HK-2 (cell line): ENCODE results near the gene ADAMTS2.
A peak's percentile ranks its signal among the peaks of the same experiment; 100 is the strongest.

ENCODE experiments used
- DNase-seq: peaks from one replicate; pipeline ENCODE4 v3.0.0-alpha.2; 2018; ENCODE audit not compliant: unreplicated experiment

The ADAMTS2 gene

DNA sequence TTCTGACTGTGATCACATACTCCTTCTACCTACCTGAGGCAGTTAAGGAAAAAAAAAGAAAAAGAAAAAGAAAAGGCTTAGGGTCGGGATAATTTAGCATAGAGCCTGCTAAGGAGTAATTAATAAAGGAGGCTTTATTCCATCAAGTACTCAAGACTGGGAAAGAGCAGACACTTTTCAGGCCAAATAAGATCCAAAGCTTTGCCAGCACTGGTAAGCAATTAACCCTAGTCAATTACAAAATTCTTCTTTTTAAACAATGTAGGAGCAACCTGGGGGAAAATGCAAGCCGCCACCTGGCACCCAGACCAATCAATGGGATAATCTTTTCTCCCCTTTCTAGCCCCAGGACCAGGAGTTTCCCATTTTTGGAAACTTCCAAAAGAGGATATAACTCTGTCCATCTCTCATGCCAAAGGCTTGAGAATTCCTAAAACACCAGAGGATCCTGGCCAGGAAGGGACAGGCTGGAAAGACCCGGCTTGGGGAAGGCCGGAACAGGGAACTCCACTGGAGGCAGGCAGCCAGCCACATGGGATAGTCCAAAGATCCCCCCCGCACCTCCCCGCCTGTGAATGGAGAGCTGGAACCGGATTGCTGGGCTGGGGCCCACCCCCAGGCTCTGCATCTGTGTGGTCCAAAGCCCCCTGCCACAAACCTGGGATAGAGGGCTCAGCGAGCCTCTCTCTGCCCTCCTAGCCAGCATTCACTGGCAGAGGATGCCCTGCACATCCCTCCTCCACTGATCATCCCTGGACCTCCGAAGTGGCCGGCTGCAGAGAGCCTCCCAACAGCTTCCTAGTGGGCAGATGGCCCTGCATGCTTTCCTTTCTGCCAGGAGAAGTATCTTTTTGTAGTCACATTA, 167.3 kb downstream of the ADAMTS2 start:
- no peak for DNase-seq

DNA sequence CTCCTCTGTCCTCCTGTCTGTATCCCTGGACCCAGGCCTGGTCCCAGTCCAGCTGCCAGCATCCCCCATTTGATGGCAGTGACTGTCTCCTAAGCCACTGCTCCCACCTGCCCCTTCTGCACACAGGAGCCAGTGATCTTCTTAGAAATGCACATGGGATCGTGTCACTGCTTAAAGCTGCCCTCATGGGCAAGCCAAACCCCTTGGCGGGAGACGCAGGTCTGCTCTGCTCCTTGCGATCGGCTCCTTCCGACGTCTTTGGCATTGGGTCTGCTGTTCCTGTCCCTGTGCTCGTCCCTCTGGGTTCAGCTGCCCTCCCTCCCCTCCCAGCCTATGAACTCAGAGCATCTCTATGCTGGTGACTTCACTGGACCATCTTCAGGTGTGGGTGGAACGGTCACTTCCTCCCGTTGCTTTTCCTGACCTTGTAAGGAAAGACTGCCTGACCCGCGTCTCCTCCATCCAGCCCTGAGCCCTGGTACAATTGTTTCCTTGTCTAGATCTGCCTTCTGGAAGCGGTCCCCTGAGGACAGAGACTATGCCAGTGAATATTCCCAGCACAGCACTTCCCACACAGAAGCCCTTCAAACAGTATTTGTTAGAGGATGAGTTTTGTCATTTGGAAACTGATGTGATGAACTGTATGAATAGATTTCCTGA, 168.6 kb downstream of the ADAMTS2 start:
- no peak for DNase-seq

DNA sequence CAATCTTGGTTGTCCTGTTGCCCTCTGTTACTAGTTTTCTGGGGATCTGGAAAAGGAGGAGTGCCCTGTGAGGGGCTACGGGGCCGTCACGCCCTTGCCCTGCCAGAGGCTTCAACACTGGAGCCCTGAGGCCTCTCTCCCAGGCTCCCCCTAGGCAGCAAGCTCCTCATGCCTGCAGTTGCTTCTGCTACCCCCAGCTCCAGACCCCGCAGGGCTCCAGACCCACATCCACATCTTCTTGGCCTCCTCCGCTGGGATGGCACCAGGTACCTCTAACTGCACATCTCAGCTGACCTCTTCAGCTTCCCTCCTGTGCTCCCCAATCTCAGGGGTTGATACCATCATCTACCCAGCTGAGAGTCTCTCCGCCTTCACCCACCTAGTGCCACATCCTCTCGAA, 169.1 kb downstream of the ADAMTS2 start:
- DNase-seq, result no peak

DNA sequence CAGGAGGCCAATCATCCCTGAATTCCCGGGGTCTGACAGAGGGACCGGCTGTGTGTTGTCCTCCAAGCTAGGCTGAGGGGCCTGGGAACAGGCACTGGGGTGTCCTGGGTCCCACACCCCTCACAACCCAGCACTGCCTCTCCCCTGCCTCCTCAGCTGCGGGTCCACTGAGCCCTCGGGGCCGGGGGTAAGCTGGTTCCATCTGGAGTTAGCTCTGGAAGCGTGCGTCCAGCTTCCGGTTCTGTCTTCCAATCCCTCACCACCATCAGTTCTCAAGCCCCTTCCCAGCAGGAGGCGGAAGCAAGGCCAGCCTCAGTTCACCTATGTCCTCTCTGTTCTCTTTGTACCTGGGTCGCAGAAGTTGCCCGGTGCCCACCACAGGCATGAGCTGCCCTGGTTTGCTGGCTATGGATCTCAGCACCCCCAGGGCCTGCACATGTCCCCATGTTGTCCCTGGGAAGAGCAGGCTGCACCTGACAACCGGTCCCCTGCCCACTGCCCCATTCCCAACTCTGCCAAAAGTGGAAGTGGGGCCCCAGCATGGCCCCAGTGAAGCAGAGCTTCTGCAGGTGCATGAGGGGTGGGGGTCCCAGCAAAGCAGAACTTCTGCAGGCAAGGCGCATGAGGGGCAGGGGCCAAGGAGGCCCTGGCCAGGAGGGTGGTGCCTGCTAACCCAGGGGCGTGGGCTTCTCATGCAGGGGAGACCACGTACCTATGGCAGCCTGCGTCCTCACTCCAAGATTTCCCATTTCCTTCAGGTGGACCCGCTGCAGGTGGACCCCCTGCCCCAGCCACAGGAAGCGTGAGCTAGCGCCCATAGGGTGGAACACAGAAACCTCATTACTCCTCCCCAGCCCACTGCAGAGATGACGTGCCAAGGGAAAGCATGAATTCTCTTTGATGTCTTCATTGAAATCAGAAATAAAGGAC, 173.2 kb downstream of the ADAMTS2 start:
- DNase-seq, result no peak

DNA sequence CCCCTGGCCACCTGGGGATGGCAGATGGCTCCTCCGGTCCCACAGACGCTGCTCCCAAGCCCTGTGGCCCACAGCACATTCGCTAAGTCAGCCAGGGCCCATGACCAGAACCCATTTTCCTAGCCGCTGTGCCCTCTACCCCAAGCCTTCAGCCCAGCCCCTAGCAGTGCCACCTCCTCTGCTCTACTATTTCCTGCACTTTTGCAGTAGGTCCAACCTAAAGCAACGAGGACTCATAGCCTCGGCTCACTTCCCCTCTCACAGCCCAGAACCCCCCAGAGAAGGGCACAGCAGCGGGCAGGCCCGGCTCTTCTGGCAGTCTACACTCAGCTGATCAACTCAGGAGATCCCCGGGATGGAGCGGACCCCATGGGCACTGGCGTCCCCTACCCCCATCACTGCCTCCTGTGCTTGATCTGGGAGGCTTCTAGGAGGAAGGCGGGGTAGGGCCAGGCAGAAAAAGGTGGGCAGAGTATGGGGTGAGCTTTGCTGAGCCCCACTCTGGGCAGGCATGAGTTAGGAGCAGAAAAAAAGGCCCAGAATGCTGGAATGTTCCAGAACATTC, 173.9 kb downstream of the ADAMTS2 start:
- no peak for DNase-seq

DNA sequence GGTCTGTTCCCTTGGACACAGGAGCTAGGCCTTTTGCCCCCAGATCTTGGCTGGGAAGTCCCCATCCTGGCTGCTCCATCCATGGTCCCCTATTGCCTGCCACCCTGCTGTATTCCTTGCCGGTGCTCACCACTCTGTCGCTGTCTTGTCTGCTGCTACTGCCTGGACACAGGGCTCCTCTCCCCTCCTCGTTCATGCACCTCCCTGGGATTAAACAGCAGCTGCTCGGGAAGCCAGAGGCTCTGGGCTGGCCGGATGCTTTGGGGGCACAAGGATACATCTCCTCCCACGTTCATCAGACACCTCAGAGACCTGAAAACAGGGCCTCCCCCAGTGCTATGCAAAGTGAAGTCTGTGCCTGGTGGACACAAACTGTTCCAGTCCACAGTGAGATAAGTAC, 174.7 kb downstream of the ADAMTS2 start:
- no peak for DNase-seq

DNA sequence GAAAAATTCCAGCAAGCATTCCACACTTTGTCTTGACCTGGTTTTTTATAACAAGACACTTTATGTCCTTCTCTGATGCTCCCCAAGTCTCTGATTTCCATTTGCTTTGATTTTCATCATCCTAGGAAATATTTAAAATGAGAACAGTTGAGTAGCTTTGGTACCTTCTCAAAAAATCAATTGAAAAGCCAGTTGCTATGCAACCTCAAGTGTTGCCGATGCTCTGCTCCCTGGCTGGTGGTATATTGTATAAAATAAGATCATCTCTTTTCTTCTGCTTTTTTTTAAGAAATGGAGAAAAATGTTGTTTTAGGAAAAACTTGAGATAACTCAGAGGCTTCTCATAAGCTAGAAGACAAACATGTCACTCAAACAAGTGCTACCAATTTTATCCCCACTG, 175.4 kb downstream of the ADAMTS2 start:
- DNase-seq, result no peak

DNA sequence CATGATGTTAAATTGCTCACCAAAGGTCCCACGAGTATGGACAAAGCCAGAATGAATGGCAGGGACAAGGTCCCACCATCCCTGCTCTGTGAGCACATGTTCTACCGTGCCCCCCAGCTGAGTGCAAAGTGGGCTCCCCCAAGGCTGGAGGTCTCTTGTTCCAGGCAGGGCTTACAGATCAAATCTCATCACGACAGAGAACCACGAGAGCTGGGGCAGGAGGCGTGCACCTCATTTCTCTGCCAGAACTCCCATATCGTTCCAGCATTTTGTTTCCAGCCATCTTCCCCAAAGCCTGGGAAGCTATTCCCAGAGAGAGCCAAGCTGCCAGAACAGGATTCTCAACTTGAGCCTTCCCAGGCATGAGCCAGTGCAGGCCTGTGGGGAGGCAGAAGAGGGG, 176.6 kb downstream of the ADAMTS2 start:
- DNase-seq, result no peak

DNA sequence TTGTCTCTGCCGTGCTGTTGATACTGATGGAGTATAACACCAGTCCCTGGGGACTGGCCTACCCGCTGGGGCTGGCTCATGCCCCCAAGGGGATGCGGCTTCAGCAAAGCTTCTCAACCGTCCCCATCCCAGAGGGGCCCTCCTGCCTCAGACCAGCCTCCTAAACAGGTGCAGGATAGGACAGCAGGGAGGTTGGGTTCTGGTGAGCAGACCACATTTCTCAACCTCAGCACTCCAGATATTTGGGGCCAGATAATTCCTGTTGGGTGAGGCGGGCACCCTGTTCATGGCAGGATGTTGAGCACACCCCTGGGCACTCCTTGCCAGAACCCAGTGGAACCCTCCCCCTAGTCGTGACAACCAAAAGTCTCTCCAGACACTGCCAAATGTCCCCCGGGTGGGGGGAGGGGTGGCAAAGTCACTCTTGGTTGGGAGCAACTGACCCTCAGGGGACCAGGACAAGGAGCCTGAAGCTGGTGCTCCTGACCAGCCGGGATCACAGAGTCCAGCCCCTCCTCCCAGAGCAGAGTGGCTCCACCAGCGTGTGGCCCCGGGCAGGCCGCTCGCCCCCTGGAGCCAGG, 177.3 kb downstream of the ADAMTS2 start:
- DNase-seq, result no peak

DNA sequence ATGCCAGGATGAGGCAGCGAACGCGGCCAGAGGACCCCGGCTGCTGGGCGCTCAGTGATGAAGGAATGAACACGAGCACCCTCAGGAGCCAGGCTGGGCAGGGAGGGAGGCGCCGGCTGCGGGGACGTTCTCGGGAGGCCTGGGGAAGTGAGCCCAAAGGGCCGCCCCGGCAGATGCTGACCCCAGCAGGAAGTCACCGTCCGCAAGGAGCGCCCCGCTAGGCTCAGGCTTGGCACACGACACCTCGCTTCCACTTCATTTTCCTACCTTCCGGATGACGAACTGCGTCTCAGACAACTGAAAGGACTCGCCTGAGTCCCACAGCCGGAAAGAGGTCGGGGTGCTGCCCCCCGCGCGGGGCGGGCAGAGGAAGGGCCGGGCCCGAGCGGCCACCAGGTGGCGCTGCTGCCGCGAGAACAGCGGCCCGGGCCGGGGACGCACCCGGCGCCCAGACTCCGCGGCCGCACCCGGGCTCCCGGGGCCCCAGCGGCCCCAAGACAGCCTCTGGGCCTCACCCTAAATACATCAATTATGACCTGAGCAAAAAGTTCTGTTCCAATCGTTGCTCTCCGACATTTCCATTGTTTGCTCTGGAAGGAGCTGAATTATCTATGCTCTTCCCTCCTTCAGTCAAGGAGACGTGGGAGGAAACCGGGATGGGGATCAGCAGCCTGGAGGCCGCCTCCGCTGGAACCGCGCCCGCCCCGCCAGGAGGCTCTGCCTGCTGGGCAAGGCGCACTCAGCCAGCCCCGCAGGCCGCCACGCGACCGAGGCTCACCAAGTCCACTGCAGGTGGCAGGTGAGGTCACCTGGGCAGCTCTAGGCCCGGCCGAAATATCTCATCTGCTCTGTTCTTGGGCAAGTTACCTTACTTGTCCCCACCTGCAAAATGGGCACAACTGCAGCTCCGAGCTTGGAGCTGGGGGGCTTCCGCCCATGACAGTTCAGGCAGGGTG, 178.1 kb downstream of the ADAMTS2 start:
- peak; percentile 10 for DNase-seq

DNA sequence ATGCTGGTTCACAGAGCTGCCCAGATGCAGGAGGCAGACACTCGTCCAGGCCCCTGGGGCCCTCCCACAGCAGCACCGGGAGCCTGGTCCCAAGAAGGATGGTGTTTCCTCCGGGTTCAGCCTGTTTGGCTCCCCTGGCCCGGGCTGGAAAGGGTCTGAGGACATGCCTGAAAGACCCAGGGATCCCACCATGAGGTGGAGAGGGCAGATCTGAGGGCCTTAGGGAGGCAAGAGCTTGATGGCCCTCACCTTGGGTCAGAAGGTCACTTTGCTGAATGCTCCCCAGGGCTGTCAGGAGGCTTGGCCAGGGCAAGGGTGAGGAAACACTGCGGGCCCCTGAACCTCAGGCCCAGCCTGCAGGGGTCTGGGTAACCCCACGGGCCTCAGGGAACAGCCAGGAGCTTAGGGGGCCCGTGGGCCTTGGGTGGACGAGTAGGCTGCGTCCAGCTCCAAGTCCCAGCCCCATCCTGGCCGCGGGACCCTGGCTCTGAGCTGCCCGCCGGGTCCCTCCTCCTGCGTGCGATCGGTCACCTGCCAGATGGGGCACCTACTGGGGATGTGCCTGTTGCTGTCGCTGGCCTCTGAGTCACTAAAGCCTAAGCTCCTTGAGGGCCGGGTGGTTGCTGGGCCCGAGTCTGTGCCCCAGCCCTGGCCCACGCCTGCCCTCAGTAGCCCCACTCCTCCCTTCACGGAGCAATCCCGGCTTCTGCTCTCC, 178.9 kb downstream of the ADAMTS2 start:
- no peak for DNase-seq

DNA sequence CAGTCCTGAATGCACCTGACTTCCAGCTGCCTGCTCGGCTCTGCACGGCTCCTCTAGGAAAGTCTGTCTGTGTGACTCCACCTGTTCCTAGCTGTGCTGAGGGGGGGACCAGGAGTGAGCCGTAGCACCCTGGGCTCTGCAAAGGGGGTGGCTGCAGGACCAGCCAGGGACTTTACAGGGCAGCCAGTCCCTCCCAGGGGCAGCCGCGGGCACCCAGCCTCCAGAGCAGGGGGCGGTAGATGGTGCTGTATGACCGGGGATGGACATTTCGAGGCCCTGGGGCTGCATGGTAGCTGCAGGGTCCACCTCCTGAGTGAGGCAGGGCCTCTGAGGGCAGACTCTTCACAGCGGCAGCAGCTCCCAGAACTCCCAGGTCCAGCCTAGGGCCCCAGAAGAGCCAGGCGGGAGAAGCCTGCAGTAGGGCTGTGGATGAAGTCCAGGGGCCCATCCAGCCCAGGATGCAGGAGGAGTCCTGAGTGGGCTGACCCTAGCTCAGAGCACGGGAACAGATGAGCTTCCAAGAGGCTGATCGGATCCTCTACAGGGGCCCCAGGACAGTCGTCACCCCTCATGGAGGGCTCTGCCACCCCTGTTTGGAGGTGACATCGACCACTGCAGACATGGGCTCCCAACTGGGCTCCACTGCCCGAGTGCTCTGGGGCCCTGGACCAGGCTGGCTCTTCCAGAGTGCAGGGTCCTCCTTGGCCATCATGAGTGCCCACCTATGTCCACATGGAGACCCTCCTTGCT, 179.7 kb downstream of the ADAMTS2 start:
- DNase-seq, result no peak

DNA sequence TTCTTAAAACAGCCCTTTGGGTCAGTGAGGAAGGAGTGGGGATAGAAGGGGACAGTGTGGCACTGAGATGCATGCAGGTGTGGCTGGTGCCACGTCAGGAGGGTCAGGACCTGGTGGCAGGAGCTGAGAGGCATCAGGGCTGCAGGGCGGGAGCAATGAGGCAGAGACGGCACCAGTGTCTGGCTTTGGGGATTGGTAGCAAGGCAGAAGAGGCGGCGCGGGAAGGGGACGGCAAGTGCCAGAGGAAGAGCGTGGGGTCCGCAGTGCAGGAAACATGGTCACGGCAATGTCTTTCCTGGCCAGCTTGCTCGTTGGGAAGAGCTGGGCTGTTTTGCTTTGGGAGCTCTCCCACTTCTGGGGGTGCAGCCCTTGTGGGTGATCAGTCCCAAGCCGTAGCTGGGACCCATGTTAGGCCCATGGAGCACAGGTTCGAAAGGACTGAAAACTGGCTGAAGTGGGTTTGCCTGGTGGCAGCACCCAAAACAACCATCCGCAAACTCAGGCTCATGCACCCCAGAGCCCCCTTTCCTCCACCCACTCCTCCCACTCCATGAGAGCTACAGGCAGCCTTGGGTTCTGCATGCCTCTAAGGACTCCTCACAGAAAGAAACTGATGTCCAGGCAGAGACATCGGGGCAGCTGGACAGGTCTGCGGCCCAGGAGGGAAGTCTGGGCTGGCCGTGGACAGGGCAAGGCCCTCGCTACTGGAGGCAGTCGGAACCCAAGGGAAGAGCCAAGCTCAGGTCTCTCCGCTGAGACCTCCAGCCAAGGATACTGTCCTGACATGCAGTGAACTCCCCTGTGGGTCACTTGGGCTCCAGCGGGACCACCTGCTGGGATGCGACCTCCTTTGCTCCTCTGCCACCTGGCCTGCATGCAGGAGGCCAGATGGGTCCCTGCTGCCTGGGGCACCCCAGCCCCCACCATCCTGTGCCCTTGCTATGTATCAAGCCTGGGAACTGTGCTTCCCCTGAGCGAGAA, 180.6 kb downstream of the ADAMTS2 start:
- no peak for DNase-seq

DNA sequence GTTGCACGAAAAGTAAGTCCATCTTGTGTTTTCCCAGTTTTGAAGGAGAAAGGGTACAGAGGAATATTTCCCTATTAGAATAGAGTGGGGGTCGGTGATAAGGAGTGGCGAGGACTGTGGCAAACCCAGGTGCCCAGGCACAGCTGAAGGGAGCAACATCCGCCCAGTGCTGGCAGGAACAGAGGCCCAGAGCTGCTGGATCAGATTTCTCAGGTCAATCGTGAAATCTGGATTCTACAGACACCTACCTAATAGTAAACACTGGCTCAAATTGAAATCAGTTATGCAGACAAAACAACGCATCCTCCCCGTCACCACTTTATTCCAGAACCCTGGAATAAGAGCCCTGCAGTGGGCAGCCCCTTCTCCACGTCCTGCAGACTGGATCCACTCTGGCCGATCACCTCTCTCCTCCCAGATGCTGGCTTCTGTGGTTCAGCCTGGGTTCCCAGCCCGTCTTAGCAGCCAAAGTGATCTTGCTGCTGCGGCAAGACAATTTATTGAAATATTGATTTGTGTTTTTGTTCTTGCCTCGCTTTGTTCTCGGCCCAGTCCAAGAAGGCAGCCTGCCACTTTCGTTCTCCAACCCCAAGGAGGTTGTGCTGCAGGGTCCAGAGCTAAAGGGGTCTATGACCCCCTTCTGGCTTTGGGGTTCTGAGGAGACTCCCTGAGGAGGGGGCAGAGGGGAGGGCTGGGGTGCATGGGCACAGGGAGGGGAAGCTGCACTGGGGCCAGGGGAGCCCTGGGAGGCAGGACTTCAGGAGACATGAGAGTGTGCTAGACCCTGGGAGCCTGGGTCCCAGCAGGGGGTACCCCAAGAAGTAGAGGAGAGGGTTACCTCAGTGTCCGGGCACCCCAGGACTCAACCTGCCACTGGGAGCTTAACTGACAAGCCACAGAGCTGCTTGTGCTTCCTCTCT, 181.8 kb downstream of the ADAMTS2 start:
- DNase-seq, result no peak

DNA sequence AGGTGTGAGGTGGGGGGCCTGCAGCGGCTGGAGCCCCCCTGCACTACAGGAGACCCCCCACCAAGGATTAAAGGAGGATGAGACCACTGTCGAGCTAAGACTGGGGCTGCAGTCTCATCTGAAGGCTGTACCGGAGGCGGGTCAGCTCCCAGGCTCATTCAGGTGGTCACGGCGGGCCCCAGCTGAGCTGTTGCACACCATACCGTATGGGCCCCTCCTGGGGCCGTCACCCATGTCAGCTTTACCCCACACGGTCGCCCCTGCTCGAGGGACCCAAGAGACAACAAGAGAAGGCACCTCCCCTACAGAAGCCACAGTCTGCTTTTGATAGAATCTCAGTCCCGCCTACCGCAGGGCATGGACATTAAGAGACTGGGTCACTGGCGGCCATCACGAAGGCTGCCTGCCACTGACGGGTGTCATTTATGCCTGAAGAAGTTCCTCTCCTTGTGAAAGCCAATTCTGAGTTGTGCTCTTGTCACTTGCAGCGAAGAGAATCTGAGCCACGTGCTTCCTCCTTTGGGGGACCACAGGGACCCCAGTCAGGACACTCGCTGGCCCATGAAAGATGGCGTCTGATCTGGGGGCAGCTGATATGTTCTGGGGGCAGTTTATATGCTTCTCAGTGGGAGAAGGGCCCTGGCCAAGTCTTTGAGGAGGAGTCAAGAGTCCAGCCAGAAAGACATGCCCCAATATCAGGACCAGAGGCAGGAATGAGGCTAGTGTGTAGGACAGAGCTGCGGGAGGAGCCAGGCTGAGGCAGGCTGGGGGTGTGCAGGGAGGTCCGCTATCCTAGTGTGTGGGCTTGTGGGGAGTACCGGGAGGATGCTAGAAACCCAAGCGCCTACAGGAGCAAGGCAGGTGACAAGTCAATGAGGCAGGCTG, 182.7 kb downstream of the ADAMTS2 start:
- no peak for DNase-seq

DNA sequence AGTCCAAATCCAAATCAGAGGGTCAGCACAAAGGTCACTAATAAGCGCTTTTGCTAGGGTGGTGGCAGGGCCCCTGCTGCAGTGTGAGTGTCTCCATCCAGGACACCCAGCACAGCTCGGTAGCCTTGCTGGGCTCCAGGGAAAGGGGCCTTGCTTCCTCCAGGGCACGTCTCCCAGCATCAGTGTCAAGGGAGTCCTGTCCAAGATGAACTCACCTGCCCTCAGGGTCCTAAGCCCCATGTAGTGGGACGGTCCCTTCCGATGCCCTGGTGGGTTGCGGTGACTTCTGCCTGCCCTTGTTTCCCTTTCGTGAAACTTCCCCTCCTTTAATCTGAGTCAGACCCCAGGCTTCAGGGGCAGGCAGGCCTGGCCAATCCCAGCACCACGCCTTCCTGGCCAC, 183.4 kb downstream of the ADAMTS2 start:
- no peak for DNase-seq
